Measurements from ENCODE around the gene THOC6. TPM values are rescaled to one million over a fixed set of nuclear protein-coding genes. Genes with fewer than 3 reads are reported as not detected.

The THOC6 gene
- total and polyA plus RNA-seq, 9 of the 15 experiments (the other 6 are each of a cell fraction or from before 2014, with no cell fraction given): 2.5 to 65.4 (median 42.3) TPM

DNA sequence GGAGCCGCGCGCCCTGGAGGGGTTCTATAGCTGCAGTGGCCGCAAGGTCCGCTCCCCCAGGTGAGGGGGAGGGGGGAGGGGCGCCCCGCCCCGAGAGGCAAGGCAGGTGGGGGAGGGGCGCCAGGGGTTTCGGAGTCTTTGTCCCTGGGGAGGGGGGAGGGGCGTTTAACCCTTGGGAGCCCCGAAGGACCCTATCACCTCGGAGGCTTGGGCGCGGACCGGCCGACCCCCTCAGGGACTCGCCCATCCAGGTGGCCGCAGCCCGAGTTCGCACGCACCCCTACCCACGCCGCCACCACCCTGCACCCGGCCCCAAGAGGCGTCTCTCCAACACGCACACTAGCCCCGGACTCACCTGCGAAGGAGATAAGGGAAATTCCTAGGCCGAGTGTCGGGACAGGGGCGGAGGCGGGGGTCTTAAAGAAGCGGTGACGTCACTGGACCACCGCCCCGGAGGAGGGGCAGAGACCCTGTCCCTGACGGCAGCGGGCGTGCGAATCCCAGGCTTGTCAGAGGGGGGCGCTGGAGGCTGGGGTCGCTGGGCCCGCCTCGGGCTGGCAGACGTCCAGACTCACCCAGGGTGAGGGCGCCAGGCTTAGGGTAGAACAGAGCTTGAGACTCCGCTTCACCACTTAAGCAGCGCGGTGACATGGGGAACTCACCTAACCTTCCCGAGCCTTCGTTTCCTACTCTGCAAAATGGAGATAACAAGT, 5.9 kb upstream of the THOC6 start, which contains the start of gene CLDN6 (continued):
- TF ChIP-seq, protein P1, sequence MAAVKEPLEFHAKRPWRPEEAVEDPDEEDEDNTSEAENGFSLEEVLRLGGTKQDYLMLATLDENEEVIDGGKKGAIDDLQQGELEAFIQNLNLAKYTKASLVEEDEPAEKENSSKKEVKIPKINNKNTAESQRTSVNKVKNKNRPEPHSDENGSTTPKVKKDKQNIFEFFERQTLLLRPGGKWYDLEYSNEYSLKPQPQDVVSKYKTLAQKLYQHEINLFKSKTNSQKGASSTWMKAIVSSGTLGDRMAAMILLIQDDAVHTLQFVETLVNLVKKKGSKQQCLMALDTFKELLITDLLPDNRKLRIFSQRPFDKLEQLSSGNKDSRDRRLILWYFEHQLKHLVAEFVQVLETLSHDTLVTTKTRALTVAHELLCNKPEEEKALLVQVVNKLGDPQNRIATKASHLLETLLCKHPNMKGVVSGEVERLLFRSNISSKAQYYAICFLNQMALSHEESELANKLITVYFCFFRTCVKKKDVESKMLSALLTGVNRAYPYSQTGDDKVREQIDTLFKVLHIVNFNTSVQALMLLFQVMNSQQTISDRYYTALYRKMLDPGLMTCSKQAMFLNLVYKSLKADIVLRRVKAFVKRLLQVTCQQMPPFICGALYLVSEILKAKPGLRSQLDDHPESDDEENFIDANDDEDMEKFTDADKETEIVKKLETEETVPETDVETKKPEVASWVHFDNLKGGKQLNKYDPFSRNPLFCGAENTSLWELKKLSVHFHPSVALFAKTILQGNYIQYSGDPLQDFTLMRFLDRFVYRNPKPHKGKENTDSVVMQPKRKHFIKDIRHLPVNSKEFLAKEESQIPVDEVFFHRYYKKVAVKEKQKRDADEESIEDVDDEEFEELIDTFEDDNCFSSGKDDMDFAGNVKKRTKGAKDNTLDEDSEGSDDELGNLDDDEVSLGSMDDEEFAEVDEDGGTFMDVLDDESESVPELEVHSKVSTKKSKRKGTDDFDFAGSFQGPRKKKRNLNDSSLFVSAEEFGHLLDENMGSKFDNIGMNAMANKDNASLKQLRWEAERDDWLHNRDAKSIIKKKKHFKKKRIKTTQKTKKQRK (IDR thresholded peaks at IDR 0.05; ENCODE audit: borderline replicate concordance, low read depth, low read length): no peak
- TF ChIP-seq KDM2B (CRISPR knock-in tag; IDR thresholded peaks at IDR 0.05): no peak
- TF ChIP-seq GTF2A2 (tag; IDR thresholded peaks at IDR 0.05): no peak
- peak; percentile 41; the same call in 1 of the 2 replicates for TF ChIP-seq MYNN (IDR thresholded peaks at IDR 0.05)
- TF ChIP-seq MYNN (CRISPR knock-in tag; IDR thresholded peaks at IDR 0.05): no peak
- no peak for TF ChIP-seq GTF2F1 (IDR thresholded peaks at IDR 0.05; ENCODE audit: low read depth, low read length)
- TF ChIP-seq, protein P2, sequence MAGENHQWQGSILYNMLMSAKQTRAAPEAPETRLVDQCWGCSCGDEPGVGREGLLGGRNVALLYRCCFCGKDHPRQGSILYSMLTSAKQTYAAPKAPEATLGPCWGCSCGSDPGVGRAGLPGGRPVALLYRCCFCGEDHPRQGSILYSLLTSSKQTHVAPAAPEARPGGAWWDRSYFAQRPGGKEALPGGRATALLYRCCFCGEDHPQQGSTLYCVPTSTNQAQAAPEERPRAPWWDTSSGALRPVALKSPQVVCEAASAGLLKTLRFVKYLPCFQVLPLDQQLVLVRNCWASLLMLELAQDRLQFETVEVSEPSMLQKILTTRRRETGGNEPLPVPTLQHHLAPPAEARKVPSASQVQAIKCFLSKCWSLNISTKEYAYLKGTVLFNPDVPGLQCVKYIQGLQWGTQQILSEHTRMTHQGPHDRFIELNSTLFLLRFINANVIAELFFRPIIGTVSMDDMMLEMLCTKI (IDR thresholded peaks at IDR 0.05; ENCODE audit: partially characterized antibody): no peak
- TF ChIP-seq, protein P3, sequence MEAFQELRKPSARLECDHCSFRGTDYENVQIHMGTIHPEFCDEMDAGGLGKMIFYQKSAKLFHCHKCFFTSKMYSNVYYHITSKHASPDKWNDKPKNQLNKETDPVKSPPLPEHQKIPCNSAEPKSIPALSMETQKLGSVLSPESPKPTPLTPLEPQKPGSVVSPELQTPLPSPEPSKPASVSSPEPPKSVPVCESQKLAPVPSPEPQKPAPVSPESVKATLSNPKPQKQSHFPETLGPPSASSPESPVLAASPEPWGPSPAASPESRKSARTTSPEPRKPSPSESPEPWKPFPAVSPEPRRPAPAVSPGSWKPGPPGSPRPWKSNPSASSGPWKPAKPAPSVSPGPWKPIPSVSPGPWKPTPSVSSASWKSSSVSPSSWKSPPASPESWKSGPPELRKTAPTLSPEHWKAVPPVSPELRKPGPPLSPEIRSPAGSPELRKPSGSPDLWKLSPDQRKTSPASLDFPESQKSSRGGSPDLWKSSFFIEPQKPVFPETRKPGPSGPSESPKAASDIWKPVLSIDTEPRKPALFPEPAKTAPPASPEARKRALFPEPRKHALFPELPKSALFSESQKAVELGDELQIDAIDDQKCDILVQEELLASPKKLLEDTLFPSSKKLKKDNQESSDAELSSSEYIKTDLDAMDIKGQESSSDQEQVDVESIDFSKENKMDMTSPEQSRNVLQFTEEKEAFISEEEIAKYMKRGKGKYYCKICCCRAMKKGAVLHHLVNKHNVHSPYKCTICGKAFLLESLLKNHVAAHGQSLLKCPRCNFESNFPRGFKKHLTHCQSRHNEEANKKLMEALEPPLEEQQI (IDR thresholded peaks at IDR 0.05): no peak
- no peak for TF ChIP-seq ZKSCAN8 (CRISPR knock-in tag; IDR thresholded peaks at IDR 0.05)
- TF ChIP-seq FOXA1 (IDR thresholded peaks at IDR 0.05; ENCODE audit: borderline replicate concordance): no peak
- no peak for TF ChIP-seq OTX1 (CRISPR knock-in tag; IDR thresholded peaks at IDR 0.05)
- no peak for TF ChIP-seq MCM3 (IDR thresholded peaks at IDR 0.05)
- TF ChIP-seq SRSF3 (IDR thresholded peaks at IDR 0.05; ENCODE audit: insufficient read depth, low read length): no peak
- no peak for TF ChIP-seq NR2F6 (CRISPR knock-in tag; IDR thresholded peaks at IDR 0.05)
- TF ChIP-seq ELF4 (CRISPR knock-in tag; IDR thresholded peaks at IDR 0.05): no peak
- TF ChIP-seq BDP1 (IDR thresholded peaks at IDR 0.05; ENCODE audit: insufficient read depth, insufficient read length): no peak
- no peak for TF ChIP-seq PHF21A (IDR thresholded peaks at IDR 0.05; ENCODE audit: borderline replicate concordance, low read depth)
- no peak for TF ChIP-seq ZFPM2 (CRISPR knock-in tag; IDR thresholded peaks at IDR 0.05)
- no peak for TF ChIP-seq FOXK2 (conservative IDR thresholded peaks at IDR 0.05 in 1 of 2, IDR thresholded peaks at IDR 0.05 in 1 of 2; ENCODE audit: low read depth in 2 of 2)
- TF ChIP-seq CBFA2T3 (IDR thresholded peaks at IDR 0.05): no peak
- TF ChIP-seq, protein P4, sequence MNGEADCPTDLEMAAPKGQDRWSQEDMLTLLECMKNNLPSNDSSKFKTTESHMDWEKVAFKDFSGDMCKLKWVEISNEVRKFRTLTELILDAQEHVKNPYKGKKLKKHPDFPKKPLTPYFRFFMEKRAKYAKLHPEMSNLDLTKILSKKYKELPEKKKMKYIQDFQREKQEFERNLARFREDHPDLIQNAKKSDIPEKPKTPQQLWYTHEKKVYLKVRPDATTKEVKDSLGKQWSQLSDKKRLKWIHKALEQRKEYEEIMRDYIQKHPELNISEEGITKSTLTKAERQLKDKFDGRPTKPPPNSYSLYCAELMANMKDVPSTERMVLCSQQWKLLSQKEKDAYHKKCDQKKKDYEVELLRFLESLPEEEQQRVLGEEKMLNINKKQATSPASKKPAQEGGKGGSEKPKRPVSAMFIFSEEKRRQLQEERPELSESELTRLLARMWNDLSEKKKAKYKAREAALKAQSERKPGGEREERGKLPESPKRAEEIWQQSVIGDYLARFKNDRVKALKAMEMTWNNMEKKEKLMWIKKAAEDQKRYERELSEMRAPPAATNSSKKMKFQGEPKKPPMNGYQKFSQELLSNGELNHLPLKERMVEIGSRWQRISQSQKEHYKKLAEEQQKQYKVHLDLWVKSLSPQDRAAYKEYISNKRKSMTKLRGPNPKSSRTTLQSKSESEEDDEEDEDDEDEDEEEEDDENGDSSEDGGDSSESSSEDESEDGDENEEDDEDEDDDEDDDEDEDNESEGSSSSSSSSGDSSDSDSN (IDR thresholded peaks at IDR 0.05; ENCODE audit: borderline replicate concordance in 1 of 2, low read depth in 2 of 2, low read length in 2 of 2): no peak

All from K562 (cell line).